GM21737 (cell line): ENCODE results near the gene ARSJ.
"Not testable (repeated sequence)": the region's sequence is repeated elsewhere in the genome, so short reads cannot be mapped to it uniquely, and the experiment has no call there.

ENCODE experiments used
- ATAC-seq: cut with Tn5 transposase; IDR thresholded peaks from one replicate; pipeline ENCODE4 v1.9.1; 2021; ENCODE audit warnings: mild to moderate bottlenecking, moderate library complexity; ENCODE audit not compliant: unreplicated experiment

The ARSJ gene

DNA sequence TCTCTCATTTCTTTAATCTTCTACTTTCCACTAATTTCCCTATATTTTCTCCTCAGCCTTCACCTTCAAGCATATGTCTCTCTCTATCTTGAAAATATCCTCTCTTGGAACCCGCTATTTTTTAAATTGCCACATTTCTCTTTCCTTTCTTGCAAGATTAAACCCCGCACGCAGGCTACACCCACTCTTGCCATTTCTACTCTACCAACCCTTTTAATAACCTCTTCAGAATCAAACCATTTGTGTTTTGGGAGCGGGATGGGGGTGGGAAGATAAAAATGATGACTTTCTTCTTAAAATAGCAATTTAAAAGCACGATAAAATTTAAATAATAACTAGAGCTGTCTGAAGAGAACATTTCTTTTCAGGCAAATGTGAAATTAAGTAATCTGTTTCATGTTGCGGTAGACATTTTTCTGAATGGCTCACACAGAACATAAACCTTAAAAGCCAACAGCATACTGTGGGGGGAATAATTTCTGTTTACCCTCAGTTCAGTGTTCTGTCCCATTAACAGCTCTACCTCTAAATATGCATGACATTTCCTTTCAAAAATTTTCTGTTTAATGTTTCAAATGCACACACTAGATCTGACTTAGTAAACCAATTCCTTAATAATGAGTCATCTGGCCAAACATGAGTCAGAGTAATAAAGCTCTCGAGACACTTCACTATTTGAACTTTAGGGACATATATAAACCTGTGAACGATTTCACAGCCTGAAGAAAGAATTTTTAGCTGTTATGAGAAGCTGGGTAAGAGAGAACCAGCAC is 20.5 kb downstream of the ARSJ start:
- no peak for ATAC-seq

DNA sequence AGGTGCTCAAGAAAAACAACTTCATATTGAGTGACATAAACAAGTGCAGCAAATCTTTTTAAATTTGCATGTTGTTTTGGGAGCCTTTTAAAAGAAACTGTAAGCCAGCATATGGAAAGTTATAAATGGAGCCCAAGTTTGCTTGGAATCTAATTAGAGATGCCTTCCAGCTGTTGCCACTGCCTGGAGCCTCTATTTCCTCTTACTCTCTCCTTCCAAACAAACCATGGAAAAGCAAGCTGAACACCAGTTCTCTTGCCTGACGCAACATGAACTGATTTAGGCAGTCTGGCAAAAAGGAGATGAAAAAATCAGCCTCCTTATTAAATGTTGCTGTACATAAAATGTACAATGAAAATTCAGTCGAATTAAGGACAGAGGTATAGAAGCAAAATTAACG is 21.5 kb downstream of the ARSJ start:
- ATAC-seq: no peak

DNA sequence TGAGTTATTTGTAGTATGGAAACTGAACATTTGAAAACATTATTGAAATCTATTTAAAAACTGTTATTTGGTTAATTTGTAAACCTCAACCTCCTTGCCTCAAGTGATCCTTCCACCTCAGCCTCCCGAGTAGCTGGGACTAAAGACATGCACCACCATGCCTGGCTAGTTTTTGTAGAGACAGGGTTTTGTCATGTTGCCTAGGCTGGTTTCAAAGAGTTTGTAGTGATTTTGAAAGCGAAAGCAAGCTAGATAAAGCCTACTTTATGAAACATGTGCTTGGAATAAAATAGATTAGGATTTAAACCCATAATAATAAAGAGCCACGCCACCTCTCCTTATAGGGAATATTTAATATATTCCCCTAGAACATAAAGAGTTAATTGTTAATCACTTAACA is 23.5 kb downstream of the ARSJ start:
- no peak for ATAC-seq

- ATAC-seq: no peak
These were observed 24.0 kb downstream of the ARSJ start for GRCh38 chr4:113955411-113955810.

- ATAC-seq: no peak
These were observed 25.6 kb downstream of the ARSJ start for GRCh38 chr4:113953888-113954287.

DNA sequence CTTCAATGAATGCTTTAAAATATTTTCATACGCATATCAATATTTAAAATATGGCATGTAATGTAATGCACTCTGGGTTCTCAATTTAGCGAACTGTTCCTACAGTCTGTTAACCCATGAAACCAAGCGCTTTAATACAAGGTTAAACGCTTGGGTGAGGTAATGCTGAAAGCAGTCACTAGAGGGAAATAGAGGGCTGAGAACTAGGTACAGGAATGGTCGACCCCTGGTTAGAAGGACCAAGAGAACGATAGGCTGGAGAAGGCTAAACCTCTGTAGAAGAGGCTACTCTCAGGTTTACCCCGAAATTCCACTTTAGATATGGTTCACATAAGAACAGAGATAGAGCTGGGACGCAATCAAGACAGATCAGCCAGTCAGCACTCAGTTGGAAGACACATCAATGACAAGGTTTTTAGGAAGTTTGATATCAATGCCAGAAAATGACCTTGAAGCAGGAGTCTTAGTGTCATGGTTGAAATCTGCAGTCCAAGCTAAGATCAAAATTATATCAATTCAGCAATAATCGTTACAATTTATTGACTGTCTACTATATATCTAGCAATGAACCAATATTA is 26.9 kb downstream of the ARSJ start:
- ATAC-seq: peak; percentile 88

DNA sequence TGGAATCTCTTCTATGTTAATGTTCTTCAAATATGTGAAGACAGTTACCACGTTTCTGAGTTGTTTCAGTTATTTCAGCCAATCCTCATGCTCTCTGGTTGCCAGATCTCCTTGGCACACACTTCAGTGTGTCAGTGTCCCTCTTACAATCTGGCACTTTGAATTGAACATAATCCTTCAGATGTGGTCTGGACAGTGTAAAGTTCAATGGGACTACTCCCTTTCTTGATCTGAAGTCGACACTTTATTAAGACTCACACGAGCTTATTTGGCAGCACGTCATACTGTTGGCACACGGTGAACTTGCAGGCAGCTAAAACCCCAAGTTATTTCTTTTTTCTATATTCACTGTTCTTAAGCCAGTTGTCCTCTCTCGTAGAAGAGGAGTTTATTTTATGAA is 28.2 kb downstream of the ARSJ start:
- no peak for ATAC-seq

- ATAC-seq: no peak
These were observed 29.2 kb downstream of the ARSJ start for GRCh38 chr4:113950207-113950606.

- no peak for ATAC-seq
These were observed 32.0 kb downstream of the ARSJ start for GRCh38 chr4:113947484-113947883.

DNA sequence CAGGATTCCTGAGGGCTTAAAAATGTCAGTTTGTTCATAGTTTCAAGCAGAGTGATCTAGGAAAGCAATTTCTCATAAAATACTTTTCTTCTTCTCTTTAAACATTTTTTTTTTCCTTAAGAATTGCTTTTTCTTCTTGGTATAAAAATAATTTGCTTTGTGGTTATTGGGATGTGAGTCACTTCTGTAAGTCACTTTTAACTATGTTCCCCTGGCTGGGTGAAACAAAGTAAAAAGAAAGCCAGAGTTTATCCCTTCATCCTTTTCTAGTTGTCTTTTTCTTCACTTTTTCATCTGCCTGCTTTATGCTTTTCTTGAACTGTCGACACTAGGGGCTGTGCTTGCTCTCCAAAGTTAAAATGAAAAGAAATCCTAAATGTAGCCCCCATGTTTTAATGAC is 33.5 kb downstream of the ARSJ start:
- no peak for ATAC-seq

DNA sequence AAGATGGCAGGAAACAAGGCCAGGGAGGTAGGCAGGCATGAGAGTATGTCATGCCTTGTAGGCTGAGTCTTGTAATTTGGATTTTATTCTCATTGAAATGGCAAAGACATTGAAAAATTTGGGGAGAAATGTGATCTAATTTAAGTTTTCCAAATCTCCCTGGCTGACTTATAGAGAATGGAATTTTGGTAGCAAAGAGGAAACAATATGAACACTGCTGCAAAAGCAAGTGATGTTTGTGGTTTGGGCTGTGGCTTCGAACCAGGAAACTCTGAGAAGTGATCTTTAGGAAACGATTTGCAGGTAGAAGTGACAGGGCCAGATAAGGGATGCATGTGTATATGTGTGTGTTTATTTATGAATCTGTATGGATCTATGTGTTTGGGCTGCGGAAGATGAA is 35.6 kb downstream of the ARSJ start:
- no peak for ATAC-seq

DNA sequence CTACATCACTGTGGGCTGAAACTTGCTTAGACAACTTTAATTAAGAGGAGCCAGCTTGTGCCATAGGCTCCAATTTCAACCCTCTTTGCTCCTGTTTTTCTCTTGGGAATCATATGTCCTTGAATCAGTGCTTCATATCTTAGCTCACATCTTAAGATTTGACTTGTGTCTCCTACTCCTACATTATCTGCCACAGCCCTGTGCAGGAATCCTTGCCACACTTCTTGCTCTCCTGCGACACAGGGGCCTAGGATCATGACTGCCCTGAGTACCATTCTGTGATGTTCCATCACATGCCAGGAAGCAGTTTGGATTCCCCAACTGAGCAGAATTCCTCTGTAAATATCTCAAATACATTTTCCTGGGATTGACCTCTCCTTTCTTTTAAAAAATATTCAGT is 36.4 kb downstream of the ARSJ start:
- no peak for ATAC-seq

DNA sequence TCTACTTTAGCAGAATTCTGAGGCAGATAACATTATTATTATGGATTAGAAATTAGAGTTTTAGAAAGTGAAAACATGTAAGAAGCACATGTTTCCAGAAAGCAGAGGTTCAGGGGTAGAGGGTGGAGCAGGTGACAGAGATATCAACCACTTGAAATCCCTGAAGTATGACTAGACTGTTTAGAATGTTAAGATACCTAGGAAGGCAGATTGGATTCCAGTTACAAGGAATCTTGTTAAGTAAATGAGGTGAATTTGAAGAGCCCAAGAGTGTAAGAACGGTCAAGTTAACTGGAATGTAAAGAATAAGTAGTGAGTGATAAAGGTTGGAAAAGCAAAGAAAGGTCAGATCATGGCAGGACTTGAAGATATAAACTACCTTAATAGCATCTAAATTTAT is 37.6 kb downstream of the ARSJ start:
- no peak for ATAC-seq

DNA sequence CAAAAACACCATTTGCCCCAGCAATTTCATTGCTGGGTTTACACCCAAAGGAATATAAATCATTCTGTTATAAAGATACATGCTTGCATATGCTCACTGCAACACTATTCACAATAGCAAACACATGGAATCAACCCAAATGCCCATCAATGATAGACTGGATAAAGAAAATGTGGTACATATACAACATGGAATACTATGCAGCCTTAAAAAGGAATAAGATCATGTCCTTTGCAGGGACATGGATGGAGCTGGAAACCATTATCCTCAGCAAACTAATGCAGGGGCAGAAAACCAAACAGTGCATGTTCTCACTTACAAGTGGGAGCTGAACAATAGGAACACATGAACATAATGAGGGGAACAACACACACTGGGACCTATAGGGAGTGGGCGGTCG is 39.3 kb downstream of the ARSJ start:
- not testable (repeated sequence) for ATAC-seq

- ATAC-seq: no peak
These were observed 44.3 kb downstream of the ARSJ start for GRCh38 chr4:113935190-113935589.

DNA sequence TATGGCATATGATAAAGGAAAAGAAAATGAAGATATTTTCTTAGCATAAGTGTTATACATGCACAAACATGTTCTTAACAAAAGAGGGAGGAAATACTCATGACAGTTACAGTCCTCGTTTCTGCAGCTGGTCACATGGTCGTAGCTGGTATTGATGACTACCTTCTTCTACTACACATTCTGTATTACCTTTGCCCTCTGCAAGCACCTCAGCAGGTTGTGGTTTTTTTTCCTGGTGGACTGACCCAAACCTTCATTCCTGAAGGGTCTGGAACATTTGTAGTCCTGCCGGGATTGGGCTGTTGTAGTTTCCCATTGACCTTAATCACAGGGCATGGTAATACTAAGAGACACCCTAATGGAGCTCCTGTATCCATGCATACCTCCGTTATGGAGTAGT is 54.7 kb downstream of the ARSJ start:
- not testable (repeated sequence) for ATAC-seq

DNA sequence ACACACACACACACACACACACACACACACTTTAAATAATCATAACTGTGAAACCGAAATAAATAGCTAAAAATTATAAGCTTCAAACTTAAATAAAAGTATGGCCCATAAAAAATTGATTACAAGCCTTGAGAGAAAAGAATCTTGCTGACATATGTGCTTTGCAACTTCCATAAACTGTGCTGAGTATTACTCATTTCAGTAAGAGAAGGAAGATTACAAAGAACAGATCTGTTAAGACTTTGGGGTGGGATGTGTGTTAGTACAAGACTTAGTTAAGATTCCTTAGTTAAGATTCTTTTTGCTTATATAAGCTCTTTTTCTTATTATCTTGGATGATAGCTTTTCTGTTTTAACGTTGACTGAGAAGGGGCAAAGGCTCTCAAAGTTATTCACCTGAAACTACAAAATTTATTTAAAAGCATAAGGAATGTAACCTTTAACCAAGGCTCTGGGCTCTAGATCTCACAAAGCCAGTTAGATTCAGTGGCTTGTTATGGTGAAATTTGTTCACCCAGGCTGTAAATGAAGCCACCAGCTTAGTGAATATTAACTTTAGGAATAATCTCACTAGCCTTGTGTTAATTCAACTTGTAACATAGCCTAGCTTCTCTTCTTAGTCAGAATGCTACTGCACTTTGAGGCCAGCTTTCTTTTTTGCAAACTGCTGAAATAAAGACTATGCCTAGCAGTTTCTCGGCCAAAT is 58.2 kb downstream of the ARSJ start:
- ATAC-seq: no peak

- no peak for ATAC-seq
These were observed 59.8 kb downstream of the ARSJ start for GRCh38 chr4:113919611-113920010.

- no peak for ATAC-seq
These were observed 60.3 kb downstream of the ARSJ start for GRCh38 chr4:113919145-113919544.

DNA sequence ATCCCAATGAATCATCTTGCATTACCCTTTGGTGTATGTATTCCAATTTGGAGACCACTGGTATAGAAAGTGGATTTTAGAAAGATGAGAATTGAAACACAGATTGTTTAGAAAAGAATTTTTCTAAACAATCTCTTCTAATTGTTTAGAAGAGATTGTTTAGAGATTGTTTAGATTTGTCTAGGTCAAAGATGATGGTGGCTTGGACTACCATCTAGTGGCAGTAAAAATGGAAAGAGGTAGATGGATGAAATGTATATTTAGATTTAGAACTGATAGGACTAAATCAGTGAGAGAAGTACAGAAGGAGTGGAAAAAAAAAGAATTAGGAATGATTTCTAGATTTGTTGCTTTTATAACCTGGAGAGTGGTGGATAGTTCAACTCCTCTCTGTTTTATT is 70.6 kb downstream of the ARSJ start:
- no peak for ATAC-seq

- no peak for ATAC-seq
These were observed 71.9 kb downstream of the ARSJ start for GRCh38 chr4:113907559-113907958.

DNA sequence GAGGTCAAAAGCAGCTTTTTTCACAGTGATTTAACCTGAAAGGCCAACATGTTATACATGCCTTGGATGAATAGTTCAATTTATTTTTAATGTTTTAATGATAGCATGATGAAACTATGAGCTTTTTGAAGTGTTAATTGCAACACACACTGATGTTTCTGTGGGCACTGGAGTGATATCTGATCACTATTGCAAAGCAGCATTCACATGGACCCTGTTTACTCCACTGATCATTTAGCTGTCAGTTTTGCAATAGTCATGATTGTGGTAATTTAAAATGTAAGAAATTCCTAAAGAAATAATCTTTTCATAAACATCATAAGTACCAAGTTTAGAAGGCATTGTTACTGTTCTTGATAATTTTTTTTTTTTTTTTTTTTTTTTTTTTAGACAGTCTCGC is 74.1 kb downstream of the ARSJ start:
- ATAC-seq: no peak
